Activated effector memory CD4-positive, alpha-beta T cell treated with anti-CD3 and anti-CD28 coated beads, Interleukin-2, amount 50 U/mL, for 16 hours (primary cell): ENCODE measurements around the gene SPATA31C2.
"Not testable (repeated sequence)": the region's sequence is repeated elsewhere in the genome, so short reads cannot be mapped to it uniquely, and the experiment has no call there.

ENCODE experiments used
- DNase-seq: peaks from one replicate; pipeline ENCODE4 v3.0.0-alpha.2; 2020

The SPATA31C2 gene

GRCh38 chr9:88138375-88138774 lies at the start of gene SPATA31C2:
Gene SPATA31C2 (minus strand): TSS chr9:88138475. CDS start chr9:88138446, 29 bp downstream.
- DNase-seq: not testable (repeated sequence)

GRCh38 chr9:88187631-88188030 lies 49.4 kb upstream of the SPATA31C2 start:
- no peak for DNase-seq

GRCh38 chr9:88186495-88187110 lies 48.3 kb upstream of the SPATA31C2 start:
- DNase-seq: no peak

- DNase-seq: no peak
Observed at GRCh38 chr9:88184976-88185375, 46.7 kb upstream of the SPATA31C2 start.

DNA sequence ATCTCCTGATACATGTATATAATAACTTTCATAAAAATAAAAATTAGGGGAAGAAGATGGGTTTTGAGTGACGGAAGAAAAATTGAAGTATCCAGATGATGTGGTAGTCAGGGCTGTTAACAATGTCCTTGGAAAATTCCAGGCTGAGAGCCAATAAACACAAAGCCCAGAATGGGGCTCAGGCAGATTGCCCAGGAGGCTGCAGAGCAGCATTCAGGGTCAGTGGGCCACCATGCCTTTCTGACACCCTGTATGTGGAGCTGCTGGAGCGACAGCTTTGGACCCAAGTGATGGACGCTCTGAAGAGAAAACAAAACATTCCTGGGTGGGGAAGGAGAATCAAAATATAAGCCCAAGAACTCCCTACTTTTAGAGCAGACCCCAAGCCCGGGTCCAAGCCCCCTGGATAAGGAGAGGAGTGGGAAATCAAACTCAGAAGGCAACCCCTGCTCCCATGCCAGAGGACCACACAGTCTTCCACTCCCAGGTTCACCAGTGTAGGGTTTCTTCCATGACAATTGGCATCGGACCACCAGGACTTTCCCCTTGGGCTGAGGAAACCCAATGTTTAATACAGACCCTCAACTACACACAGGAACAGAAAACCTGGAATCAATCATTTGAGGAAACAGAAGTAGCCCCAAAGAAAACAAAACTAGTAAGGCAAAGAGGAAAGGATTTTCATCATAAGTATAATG lies 45.7 kb upstream of the SPATA31C2 start:
- no peak for DNase-seq

GRCh38 chr9:88182501-88182900 lies 44.2 kb upstream of the SPATA31C2 start:
- DNase-seq: no peak

DNA sequence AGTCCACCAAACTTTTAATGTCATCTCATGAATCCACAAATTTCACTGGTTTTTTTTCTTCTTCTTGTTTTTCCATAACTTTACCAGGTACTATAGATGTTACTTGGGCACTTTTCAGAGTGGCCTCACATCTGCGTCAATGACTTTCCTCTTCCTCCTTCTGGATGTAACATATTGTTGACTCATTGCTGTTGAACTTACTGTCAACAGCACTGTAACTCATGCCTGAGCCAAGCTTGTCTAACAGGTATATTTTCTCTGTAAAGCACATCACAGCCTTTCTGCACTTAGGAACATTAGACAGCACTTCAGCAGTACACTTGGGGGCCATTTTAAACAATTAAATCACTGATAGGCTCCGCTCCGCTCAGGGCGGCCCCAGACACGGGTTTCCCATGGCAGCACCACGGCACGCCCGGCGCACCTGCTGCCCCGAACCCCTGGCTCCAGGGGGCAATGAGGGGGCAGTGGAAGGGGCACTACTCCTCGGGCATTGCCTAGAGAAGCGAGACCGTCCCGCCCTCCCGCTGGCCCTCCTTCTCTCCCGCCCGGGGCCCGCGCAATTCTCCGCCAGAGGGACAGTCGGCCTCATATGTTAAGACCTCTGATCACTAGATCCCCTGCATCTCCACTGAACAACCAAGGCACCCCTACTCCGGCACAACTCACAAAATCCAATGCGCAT lies 41.9 kb upstream of the SPATA31C2 start:
- no peak for DNase-seq

GRCh38 chr9:88179062-88179521 lies 40.8 kb upstream of the SPATA31C2 start:
- no peak for DNase-seq

DNA sequence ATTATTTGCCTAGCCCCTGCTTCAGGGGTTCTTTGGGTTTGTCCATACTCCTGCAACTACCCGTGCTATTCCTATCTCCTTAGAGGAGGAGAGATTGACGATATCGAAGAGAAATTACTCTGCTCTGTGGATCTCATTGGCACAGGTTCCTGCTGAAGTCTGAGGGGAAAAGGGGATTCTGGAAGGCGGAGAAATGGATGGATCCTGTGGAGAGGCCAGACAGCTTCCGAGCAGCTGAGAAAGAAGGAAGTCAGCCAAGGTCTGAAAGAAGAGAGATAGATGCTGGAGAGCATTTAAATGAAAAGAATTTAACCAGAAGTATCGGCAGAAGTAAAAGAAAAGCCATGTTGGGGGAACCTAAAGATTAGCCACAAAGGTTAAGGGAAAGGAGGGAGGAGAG lies 40.4 kb upstream of the SPATA31C2 start:
- DNase-seq: no peak

DNA sequence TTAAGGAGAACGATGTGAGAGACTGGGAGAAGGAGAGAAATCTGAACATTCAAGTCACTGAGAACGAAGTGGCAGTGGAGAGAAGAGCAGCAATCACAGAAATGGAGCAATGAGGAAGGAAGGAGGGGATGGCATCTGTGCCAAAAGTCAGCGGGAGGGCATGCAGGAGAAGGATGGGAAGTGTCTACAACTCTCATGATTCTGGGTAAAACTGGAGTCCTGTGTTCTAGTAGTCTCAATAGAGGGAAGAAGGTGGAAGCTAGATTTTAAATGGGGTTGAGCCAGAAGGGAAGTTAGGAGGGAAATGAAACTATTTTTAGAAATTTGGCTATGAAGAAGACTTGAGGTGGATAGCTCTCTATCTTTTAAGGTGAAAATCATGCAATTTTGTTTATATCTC lies 39.1 kb upstream of the SPATA31C2 start:
- no peak for DNase-seq

- no peak for DNase-seq
Observed at GRCh38 chr9:88174324-88174723, 36.0 kb upstream of the SPATA31C2 start.

DNA sequence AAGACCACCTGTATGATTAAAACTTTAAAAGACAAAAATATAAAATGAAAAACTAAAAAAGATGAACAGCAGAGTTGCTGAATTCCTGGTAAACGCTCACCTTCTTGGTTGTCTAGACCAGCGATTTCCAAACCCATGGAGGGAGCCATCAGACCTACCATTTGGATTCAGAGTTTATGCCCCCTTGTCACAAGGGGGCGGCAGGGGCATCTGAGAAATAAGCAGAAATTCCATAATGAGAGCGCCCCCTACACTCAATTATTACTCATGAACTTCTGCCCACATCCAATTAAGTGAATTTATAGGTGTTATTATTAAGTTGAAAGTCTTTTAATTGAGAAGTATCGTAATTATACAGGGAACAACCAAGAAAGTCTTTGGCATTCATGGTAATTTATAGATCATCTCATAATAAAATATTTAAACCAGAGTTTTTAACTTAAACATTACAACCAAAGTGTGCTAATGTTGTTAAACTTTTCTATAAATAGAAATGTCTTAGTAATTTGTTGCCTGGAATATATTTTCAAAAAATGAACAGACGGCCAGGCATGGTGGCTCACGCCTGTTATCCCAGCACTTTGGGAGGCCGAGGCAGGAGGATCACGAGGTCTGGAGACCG lies 35.2 kb upstream of the SPATA31C2 start:
- peak; percentile 78 for DNase-seq

GRCh38 chr9:88169700-88170099 lies 31.4 kb upstream of the SPATA31C2 start:
- DNase-seq: no peak

DNA sequence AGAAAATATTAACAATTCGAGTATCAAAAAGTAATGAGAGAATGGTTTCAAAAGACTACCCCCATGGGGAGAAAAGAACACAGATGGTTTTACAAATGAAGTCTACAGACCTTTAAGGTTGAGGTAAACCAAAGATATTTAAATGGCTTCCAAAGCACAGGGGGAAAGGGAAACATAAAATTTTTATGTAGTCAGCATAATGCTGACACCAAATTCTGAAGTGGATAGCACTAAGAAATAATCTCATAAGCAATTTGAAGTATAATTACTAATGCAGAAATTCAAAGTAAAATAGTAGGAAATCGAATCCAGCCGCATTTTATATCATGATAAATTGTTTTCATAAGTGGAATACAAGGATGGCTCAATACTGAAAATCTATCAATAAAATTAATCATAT lies 30.3 kb upstream of the SPATA31C2 start:
- DNase-seq: no peak

DNA sequence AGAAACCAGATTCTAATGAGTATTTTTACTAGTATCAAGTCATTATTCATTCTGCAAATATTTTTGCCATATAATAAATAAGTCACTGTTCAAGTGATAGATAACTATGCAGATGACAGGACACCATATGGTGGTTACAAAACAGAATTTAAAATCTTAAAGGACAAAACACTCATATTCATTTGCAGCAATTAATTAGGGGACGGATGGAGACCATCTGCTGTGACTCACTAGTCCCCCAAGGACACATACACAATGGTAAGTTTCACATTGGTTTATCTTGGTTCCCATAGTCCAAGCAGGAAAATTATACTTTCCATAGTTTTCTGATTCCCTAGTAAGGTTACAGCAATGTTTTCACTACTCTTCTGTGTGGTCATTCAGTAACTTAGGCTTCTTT lies 28.4 kb upstream of the SPATA31C2 start:
- DNase-seq: no peak

GRCh38 chr9:88164850-88165249 lies 26.6 kb upstream of the SPATA31C2 start:
- no peak for DNase-seq

GRCh38 chr9:88161144-88161543 lies 22.9 kb upstream of the SPATA31C2 start:
- DNase-seq: no peak

DNA sequence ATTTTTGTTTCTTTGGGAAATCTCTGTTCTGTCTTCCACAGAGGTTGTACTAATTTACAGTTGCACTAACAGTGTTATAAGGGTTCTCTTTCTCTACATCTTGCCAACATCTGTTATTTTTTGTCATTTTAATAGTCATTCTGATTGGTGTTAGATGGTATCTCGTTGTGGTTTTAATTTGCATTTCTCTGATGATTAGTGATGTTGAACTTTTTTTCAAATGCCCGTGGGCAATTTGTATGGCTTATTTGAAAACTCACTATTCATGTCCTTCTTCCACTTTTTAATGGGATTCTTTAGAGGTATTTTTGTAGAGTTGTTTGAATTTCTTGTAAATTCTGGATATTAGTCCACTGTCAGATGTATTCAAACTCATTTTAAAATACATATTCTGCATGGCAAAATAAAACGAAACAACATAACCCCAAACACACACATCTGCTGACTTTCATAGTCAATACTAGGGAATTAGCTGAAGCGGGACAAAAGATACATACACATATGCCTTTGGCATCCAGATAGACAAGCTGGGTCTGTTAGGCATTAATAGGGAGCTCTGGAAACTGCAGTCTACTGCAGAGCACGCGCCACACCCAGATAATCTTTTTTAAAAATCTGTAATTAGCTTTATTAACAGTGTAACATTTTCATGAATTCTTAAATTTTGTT lies 5.8 kb upstream of the SPATA31C2 start:
- DNase-seq: no peak

- no peak for DNase-seq
Observed at GRCh38 chr9:88143179-88143578, 4.9 kb upstream of the SPATA31C2 start.

DNA sequence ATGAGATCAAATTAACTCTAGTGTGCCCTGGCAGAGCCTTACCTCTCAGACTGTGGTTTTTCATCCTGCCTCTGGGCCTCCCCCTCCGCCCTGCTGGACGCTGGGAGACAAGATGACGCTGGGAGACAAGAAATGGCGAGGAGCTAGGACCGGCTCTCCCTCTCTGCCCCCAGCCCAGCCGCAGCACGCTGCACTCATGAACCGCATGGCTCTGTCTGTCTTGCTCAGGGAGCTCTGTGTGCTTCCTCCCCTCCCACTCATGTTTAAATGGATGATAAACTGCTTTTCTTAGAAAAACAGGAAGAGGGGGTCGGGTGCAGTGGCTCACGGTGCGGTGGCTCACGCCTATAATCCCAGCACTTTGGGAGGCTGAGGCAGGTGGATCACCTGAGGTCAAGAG lies 4.7 kb downstream of the SPATA31C2 start:
- DNase-seq: not testable (repeated sequence)

- DNase-seq: not testable (repeated sequence)
Observed at GRCh38 chr9:88129556-88129955, 8.7 kb downstream of the SPATA31C2 start.

DNA sequence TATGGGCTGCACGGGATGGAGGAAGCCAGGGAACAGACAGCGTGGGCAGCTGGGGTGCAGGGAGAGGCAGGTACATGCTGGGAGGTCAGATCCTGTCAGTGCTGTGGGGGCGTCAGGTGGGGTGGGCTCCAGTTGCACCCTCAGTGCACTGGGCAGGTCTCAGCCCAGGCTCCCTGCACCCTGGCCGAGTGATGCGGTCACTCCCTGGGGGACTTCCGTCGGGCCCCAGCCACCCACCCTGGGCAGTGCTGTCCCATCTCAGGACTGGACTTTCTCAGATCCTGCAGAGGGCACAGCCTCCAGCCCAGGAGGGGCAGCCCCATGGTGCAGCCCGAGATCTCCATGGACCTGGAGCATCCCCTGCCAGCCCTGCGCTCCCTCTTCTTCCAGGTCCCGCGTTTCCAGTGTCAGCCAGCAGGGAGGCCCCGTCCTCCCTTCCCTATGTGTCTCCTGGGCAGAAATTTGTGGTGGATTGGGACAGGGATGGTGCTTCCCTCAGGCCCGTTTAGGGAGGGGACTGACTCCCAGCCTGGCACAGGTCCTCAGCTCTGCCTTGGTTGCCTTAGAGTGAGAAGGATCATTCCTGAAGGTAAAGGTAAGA lies 10.5 kb downstream of the SPATA31C2 start:
- not testable (repeated sequence) for DNase-seq

DNA sequence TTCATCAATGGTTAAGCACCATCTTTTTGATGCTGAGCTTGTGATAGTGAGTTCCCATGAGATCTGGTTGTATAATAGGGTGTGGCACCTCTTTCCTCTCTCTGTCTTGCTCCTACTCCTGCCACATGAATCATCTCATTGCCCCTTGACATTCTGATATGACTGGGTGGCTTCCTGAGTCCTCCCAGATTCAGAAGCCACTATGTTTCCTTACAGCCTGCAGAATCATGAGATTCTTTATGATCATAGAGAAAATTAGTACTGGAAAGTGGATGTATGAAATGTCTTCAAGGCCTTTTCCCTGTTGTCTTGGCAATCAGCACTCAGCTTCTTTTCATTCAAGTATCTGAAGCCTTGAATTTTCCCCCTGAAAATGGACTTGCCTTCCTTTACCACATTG lies 14.9 kb downstream of the SPATA31C2 start:
- DNase-seq: not testable (repeated sequence)
